GM23338 (cell line): ENCODE results near the gene MTAP.

Experiments used
- CREB1 ChIP-seq: fragments of 250-450 bp; sonication (Bioruptor Pico); IDR thresholded peaks from 2 replicates; pipeline ENCODE4 v1.5.0; 2020; ENCODE audit warnings: low read depth, mild to moderate bottlenecking, moderate library complexity
- CTCF ChIP-seq, 2 experiments: fragments of 200-600 bp in 1 of 2; sonication (generic) in 1 of 2; conservative IDR thresholded peaks; 2 replicates each; pipeline versions ENCODE4 v1.5.1 to v1.6.1; 2016 to 2017; ENCODE audit warnings: antibody characterized with exemption in 2 of 2, low read depth in 2 of 2, mild to moderate bottlenecking in 2 of 2, moderate library complexity in 1 of 2
- EZH2phosphoT487 ChIP-seq: fragments of 200-600 bp; sonication (generic); IDR thresholded peaks from one replicate; pipeline ENCODE4 v1.8.1; 2018; ENCODE audit warnings: antibody characterized with exemption; ENCODE audit not compliant: unreplicated experiment
- JUNB ChIP-seq: IDR thresholded peaks from one replicate; pipeline ENCODE4 v1.6.1; 2016; ENCODE audit warnings: antibody characterized with exemption; ENCODE audit not compliant: unreplicated experiment
- POLR2AphosphoS5 ChIP-seq: IDR thresholded peaks from 2 replicates; pipeline ENCODE4 v1.6.1; 2016; ENCODE audit warnings: antibody characterized with exemption, low read depth

GRCh38 chr9:21871256-21871975 is 69.0 kb downstream of the MTAP start:
- TF ChIP-seq EZH2phosphoT487 = no peak
- no peak for TF ChIP-seq CTCF (conservative IDR thresholded peaks at IDR 0.05; ENCODE audit: low read depth in 2 of 2)
- TF ChIP-seq JUNB = no peak
- TF ChIP-seq CREB1 (CRISPR knock-in tag) = no peak
- TF ChIP-seq POLR2AphosphoS5 = no peak
